HEK293 (cell line): Measurements from ENCODE around the gene FOXO6.

ENCODE experiments used
- CTCF ChIA-PET: fragments of 350-600 bp; formaldehyde crosslinking; extraction: SDS; loops from one replicate; lab custom pipeline; 2021; ENCODE audit warnings: antibody characterized with exemption; lab: Yijun Ruan, JAX
- POLR2A ChIA-PET: fragments of 300-600 bp; formaldehyde crosslinking; extraction: SDS; loops from one replicate; lab custom pipeline; 2020; ENCODE audit warnings: antibody characterized with exemption, inconsistent platforms; lab: Yijun Ruan, JAX
- H3K27ac ChIP-seq: fragments of 200-500 bp; sonication (Bioruptor generic); 2 replicates; pipeline ENCODE4 v1.5.1; 2014; ENCODE audit warnings: low read depth, low read length, control low read depth, inconsistent platforms; ENCODE audit errors: extremely low read depth
- H3K36me3 ChIP-seq, 2 experiments: fragments of 200-500 bp in 1 of 2; sonication (Bioruptor generic) in 1 of 2; 1 replicate in 1 of 2; 2 replicates in 1 of 2; pipeline ENCODE4 v1.5.1; 2014 to 2017; ENCODE audit warnings: inconsistent platforms in 2 of 2, low read length in 2 of 2; ENCODE audit not compliant: control insufficient read depth in 2 of 2, insufficient read depth in 1 of 2
- H3K4me1 ChIP-seq: fragments of 200-500 bp; sonication (Bioruptor generic); 2 replicates; pipeline ENCODE4 v1.5.1; 2014; ENCODE audit warnings: mild to moderate bottlenecking, low read length, inconsistent platforms; ENCODE audit not compliant: control insufficient read depth, insufficient read depth
- H3K4me3 ChIP-seq: 2 replicates; pipeline ENCODE4 v1.5.1; 2011; ENCODE audit warnings: low read depth, mild to moderate bottlenecking, control low read depth, low read length, moderate library complexity
- H3K9me3 ChIP-seq: fragments of 200-500 bp; sonication (Bioruptor generic); 2 replicates; pipeline ENCODE4 v1.5.1; 2014; ENCODE audit warnings: low read depth, low read length, inconsistent platforms; ENCODE audit not compliant: control insufficient read depth, insufficient read depth
- GLIS1 ChIP-seq: fragments of 450-650 bp; formaldehyde crosslinking; IDR thresholded peaks from 2 replicates; pipeline ENCODE4 v1.5.1; 2016; ENCODE audit warnings: missing biosample characterization, missing genetic modification characterization
- SCRT1 ChIP-seq: fragments of 450-650 bp; formaldehyde crosslinking; IDR thresholded peaks from 2 replicates; pipeline ENCODE4 v1.5.1; 2016; ENCODE audit warnings: missing biosample characterization, missing genetic modification characterization, borderline replicate concordance
- SCRT2 ChIP-seq: fragments of 450-650 bp; formaldehyde crosslinking; IDR thresholded peaks from 2 replicates; pipeline ENCODE4 v1.5.1; 2016; ENCODE audit warnings: missing biosample characterization, missing genetic modification characterization
- SETDB1 ChIP-seq: IDR thresholded peaks from one replicate; pipeline ENCODE4 v1.6.1; 2017; ENCODE audit warnings: mild to moderate bottlenecking, low read length, moderate library complexity, mixed read lengths; ENCODE audit not compliant: insufficient read length
- TSHZ1 ChIP-seq: fragments of 450-650 bp; formaldehyde crosslinking; IDR thresholded peaks from 2 replicates; pipeline ENCODE4 v1.5.1; 2016; ENCODE audit warnings: missing biosample characterization, missing genetic modification characterization, borderline replicate concordance
- ZBTB17 ChIP-seq: fragments of 450-650 bp; formaldehyde crosslinking; IDR thresholded peaks from 2 replicates; pipeline ENCODE4 v1.5.1; 2016; ENCODE audit warnings: missing biosample characterization, missing genetic modification characterization
- ZBTB20 ChIP-seq: fragments of 450-650 bp; formaldehyde crosslinking; IDR thresholded peaks from 2 replicates; pipeline ENCODE4 v1.5.1; 2016; ENCODE audit warnings: missing biosample characterization, missing genetic modification characterization
- ZBTB8A ChIP-seq: fragments of 450-650 bp; formaldehyde crosslinking; IDR thresholded peaks from 2 replicates; pipeline ENCODE4 v1.5.1; 2016; ENCODE audit warnings: missing biosample characterization, missing genetic modification characterization
- ZFHX2 ChIP-seq: fragments of 450-650 bp; formaldehyde crosslinking; conservative IDR thresholded peaks from 2 replicates; pipeline ENCODE4 v1.5.1; 2016; ENCODE audit warnings: missing biosample characterization, missing genetic modification characterization
- ZNF132 ChIP-seq: fragments of 450-650 bp; formaldehyde crosslinking; IDR thresholded peaks from 2 replicates; pipeline ENCODE4 v1.5.1; 2017; ENCODE audit warnings: missing biosample characterization, missing genetic modification characterization, borderline replicate concordance
- ZNF148 ChIP-seq: fragments of 450-650 bp; formaldehyde crosslinking; IDR thresholded peaks from 2 replicates; pipeline ENCODE4 v1.5.0; 2017; ENCODE audit warnings: missing biosample characterization, missing genetic modification characterization, borderline replicate concordance
- ZNF560 ChIP-seq: fragments of 450-650 bp; formaldehyde crosslinking; IDR thresholded peaks from 2 replicates; pipeline ENCODE4 v1.5.1; 2017; ENCODE audit warnings: missing biosample characterization, missing genetic modification characterization, borderline replicate concordance
- ZNF561 ChIP-seq: fragments of 450-650 bp; IDR thresholded peaks from 2 replicates; pipeline ENCODE4 v1.5.1; 2018; ENCODE audit warnings: missing biosample characterization, missing genetic modification characterization, borderline replicate concordance
- ZNF585B ChIP-seq: fragments of 450-650 bp; formaldehyde crosslinking; IDR thresholded peaks from 2 replicates; pipeline ENCODE4 v1.5.1; 2016; ENCODE audit warnings: missing biosample characterization, missing genetic modification characterization
- ZNF629 ChIP-seq: fragments of 450-650 bp; formaldehyde crosslinking; IDR thresholded peaks from 2 replicates; pipeline ENCODE4 v1.5.1; 2017; ENCODE audit warnings: missing biosample characterization, missing genetic modification characterization
- ZNF654 ChIP-seq: fragments of 450-650 bp; formaldehyde crosslinking; IDR thresholded peaks from 2 replicates; pipeline ENCODE4 v1.5.1; 2016; ENCODE audit warnings: low read depth, missing biosample characterization, missing genetic modification characterization
- ZNF658 ChIP-seq: fragments of 450-650 bp; formaldehyde crosslinking; IDR thresholded peaks from 2 replicates; pipeline ENCODE4; 2016; ENCODE audit warnings: missing biosample characterization, missing genetic modification characterization
- ZNF707 ChIP-seq: fragments of 450-650 bp; formaldehyde crosslinking; IDR thresholded peaks from 2 replicates; pipeline ENCODE4 v1.5.1; 2016; ENCODE audit warnings: missing biosample characterization, missing genetic modification characterization
- ZNF768 ChIP-seq: fragments of 450-650 bp; formaldehyde crosslinking; IDR thresholded peaks from 2 replicates; pipeline ENCODE4 v1.5.1; 2018; ENCODE audit warnings: missing biosample characterization, mild to moderate bottlenecking, missing genetic modification characterization
- TF ChIP-seq, protein P1 (sequence below): fragments of 450-650 bp; formaldehyde crosslinking; IDR thresholded peaks from 2 replicates; pipeline ENCODE4 v1.5.1; 2016; ENCODE audit warnings: missing biosample characterization, missing genetic modification characterization
- TF ChIP-seq, protein P2 (sequence below): fragments of 450-650 bp; formaldehyde crosslinking; IDR thresholded peaks from 2 replicates; pipeline ENCODE4 v1.5.1; 2017; ENCODE audit warnings: missing biosample characterization, missing genetic modification characterization

FOXO6 gene

DNA sequence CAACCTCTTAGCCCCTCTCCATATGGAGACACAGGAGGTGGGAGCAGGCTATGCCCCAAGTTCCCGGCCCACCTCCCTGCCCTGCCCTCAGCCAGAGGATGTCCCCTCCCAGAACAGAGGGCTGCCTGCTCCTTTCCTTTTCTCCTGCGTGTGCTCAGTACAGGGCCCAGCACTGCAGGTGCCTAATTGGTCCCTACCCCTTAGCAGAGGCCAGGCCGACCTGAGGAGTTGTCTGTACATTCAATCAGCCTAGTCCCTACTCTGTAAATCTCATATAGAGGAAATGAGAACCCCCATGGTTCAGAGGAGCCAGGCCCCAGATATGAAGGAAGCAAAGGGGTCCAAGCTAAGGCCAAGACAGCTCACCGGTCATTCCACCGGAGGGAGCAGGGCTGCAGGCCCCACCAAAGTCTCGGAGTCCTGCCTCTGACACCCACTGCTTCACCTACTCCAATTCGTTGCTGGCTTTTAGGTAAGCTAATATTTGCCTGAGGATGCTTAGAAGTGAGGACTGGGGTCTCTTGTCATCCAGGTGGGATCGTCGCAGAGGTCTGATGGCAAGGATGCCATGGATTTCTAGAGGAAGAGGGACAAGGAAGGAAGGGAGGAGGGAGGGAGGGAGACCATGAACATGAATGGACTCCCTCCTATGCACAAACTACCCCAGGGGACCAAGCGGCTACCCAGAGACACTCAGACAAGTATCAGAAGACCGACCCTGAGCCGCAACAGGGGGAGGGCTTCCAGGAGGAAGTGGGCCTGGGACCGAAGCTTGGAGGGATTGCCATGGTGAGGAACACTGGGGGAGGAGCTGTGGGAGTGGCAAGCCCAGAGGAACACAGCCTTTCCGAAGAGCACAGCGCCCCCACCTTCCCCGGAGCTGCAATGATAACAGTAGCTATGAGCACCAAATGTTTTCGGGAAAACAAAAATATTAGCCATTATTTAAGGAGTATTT, 30.4 kb upstream of the FOXO6 start (continued):
- TF ChIP-seq ZBTB17 (tag by site-specific recombination), result 0 out of 2 replicates have a peak, but pooled peaks have one; percentile 17

DNA sequence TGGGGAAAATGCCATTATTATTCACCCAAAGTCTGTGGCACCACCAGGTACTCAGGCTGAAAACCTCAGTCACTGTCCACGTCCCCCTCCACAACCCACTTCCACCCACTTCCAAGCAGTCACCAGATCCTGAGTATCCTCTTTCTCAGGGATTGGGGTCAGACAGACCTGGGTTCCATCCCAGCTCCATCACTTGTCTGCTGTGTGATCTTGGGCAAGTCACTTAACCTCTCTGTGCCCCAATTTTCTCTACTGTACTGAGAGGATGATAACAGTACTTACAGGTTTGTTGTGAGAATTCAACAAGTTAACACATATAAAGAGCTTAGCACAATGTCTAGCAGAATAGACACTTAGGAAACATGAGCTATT, 29.7 kb upstream of the FOXO6 start:
- no peaks in the 10 kb centered on the region for H3K36me3 ChIP-seq
- no peaks in the 10 kb centered on the region for H3K4me1 ChIP-seq
- no peak for TF ChIP-seq TSHZ1 (tag by site-specific recombination)
- no peak for TF ChIP-seq ZNF629 (tag by site-specific recombination)
- no peak for TF ChIP-seq ZNF560 (tag by site-specific recombination)
- no peak for TF ChIP-seq ZNF148 (tag by site-specific recombination)
- no peak for TF ChIP-seq ZNF658
- TF ChIP-seq ZFHX2 (tag by site-specific recombination), result 0 out of 2 replicates have a peak, but pooled peaks have one; percentile 18
- no peak for TF ChIP-seq ZNF585B (tag by site-specific recombination)
- TF ChIP-seq ZNF132 (tag by site-specific recombination), result no peak
- TF ChIP-seq ZNF768 (tag by site-specific recombination), result peak; percentile 88
- TF ChIP-seq ZBTB20 (tag by site-specific recombination), result no peak
- TF ChIP-seq ZBTB8A (tag by site-specific recombination), result no peak
- 0 out of 2 replicates have a peak, but pooled peaks have one; percentile 35 for TF ChIP-seq SCRT2
- TF ChIP-seq SCRT1, result 0 out of 2 replicates have a peak, but pooled peaks have one; percentile 20
- TF ChIP-seq, protein P1, sequence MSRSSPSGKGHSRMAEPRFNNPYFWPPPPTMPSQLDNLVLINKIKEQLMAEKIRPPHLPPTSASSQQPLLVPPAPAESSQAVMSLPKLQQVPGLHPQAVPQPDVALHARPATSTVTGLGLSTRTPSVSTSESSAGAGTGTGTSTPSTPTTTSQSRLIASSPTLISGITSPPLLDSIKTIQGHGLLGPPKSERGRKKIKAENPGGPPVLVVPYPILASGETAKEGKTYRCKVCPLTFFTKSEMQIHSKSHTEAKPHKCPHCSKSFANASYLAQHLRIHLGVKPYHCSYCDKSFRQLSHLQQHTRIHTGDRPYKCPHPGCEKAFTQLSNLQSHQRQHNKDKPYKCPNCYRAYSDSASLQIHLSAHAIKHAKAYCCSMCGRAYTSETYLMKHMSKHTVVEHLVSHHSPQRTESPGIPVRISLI, result no peak
- no peak for TF ChIP-seq ZNF707
- TF ChIP-seq SETDB1, result no peak
- no peak for TF ChIP-seq ZNF561 (tag by site-specific recombination)
- no peak for TF ChIP-seq ZNF654
- no peak for TF ChIP-seq GLIS1 (tag by site-specific recombination)
- TF ChIP-seq, protein P2, sequence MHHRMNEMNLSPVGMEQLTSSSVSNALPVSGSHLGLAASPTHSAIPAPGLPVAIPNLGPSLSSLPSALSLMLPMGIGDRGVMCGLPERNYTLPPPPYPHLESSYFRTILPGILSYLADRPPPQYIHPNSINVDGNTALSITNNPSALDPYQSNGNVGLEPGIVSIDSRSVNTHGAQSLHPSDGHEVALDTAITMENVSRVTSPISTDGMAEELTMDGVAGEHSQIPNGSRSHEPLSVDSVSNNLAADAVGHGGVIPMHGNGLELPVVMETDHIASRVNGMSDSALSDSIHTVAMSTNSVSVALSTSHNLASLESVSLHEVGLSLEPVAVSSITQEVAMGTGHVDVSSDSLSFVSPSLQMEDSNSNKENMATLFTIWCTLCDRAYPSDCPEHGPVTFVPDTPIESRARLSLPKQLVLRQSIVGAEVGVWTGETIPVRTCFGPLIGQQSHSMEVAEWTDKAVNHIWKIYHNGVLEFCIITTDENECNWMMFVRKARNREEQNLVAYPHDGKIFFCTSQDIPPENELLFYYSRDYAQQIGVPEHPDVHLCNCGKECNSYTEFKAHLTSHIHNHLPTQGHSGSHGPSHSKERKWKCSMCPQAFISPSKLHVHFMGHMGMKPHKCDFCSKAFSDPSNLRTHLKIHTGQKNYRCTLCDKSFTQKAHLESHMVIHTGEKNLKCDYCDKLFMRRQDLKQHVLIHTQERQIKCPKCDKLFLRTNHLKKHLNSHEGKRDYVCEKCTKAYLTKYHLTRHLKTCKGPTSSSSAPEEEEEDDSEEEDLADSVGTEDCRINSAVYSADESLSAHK (tag by site-specific recombination), result no peak
- H3K9me3 ChIP-seq, result no peaks in the 10 kb centered on the region
- no peak overlapping the region for H3K27ac ChIP-seq
- ChIA-PET CTCF (interaction anchor here (0.5 to 3.7 kb wide), 9 partner anchors 9 to 1604 kb away, joined by 3 to 15 read pairs (median 5); no protein-coding TSS in a partner anchor), POLR2A (interaction anchor here (1.2 kb wide), 1 partner anchor 10 kb away, joined by 4 read pairs; no protein-coding TSS in a partner anchor)
- no peak overlapping the region for H3K4me3 ChIP-seq
